NCI-H226 (cell line): ENCODE measurements around the gene TUBA1A.
A peak's percentile ranks its signal among the peaks of the same experiment; 100 is the strongest.
"Not testable (repeated sequence)": the region's sequence is repeated elsewhere in the genome, so short reads cannot be mapped to it uniquely, and the experiment has no call there.

Experiments
- DNase-seq: peaks from one replicate; pipeline ENCODE4 v3.0.0-alpha.2; 2015

The TUBA1A gene

GRCh38 chr12:49188916-49189367 lies at the start of gene TUBA1A:
TUBA1A (minus strand) TSS chr12:49189080; CDS start chr12:49188979, 101 bp downstream.
- peak; percentile 99 for DNase-seq

GRCh38 chr12:49236423-49236822 lies 47.5 kb upstream of the TUBA1A start:
- DNase-seq = no peak

DNA sequence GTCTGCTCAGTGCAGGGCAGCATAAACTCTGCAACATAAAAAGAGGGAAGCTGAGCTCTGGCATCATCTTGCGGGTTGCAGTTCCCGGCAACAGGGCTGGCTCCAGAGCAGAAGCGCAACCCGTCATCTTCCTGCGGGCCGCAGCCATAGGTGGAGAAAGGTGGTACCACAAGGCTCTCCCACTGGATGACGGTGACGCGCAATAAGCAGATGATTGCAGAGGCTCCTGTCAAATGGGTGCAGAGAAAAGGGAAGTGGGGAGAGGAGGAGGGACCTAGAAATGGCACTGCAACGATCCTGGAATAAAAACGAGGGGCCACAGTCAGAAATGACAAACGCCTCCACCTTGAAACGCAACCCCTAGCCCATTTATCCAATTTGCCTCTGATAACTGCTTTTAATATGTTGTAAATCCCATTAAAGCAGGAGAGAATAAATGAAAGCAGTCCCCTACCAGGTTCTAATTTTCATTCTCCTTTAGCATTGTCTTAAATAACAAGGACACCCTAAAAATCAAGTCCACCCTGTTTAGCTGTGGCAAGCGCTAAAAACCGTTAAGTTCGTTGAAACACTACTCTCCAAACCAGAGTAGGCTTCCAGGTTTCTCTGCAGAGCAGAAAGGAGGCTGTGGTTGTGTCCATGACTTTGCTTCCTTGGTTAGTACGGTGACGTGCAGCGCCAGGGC lies 45.1 kb upstream of the TUBA1A start:
- DNase-seq = no peak

GRCh38 chr12:49232940-49233841 lies 44.3 kb upstream of the TUBA1A start:
- no peak for DNase-seq

GRCh38 chr12:49231878-49232655 lies 43.2 kb upstream of the TUBA1A start:
- DNase-seq = no peak

DNA sequence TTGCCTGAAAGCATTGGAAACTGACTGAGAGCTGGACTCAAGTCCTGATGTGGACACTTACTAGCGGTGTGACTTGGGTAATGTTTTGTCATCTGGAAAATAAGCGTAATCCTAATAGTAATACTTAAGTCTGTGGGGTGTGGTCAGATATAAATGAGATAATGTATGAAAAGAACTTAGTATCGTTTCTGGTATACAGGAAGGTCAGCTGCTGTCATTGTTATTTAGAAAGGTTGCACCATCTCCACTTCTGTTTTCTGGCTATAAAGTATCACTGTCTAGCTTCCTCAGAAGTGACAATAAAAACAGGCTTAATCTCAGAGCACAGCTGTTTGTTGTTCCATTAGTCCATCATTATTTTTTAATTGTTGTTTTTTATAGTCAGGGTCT lies 41.9 kb upstream of the TUBA1A start:
- DNase-seq = no peak

- DNase-seq = no peak
Measured at GRCh38 chr12:49230176-49230804, 41.4 kb upstream of the TUBA1A start.

- no peak for DNase-seq
Measured at GRCh38 chr12:49228653-49229052, 39.8 kb upstream of the TUBA1A start.

- no peak for DNase-seq
Measured at GRCh38 chr12:49227713-49228112, 38.8 kb upstream of the TUBA1A start.

- peak; percentile 41 for DNase-seq
Measured at GRCh38 chr12:49225576-49226166, 36.8 kb upstream of the TUBA1A start.

- no peak for DNase-seq
Measured at GRCh38 chr12:49223590-49224369, 34.9 kb upstream of the TUBA1A start.

DNA sequence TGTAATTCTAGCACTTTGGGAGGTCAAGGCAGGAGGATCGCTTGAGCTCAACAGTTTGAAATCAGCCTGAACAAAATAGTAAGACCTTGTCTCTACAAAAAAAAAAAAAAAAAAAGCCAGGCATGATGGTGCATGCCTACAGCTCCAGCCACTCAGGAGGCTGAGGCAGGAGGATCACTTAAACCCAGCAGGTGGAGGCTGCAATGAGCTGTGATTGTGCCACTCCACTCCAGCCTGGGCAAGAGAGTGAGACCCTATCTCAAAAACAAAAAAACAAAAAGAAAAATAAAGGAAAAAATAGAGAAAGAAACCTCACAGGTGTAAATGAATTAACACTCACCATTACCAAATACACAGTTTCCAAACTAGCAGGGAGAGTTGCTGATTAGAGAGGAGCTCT lies 34.2 kb upstream of the TUBA1A start:
- no peak for DNase-seq

GRCh38 chr12:49220972-49221371 lies 32.1 kb upstream of the TUBA1A start:
- DNase-seq = no peak

DNA sequence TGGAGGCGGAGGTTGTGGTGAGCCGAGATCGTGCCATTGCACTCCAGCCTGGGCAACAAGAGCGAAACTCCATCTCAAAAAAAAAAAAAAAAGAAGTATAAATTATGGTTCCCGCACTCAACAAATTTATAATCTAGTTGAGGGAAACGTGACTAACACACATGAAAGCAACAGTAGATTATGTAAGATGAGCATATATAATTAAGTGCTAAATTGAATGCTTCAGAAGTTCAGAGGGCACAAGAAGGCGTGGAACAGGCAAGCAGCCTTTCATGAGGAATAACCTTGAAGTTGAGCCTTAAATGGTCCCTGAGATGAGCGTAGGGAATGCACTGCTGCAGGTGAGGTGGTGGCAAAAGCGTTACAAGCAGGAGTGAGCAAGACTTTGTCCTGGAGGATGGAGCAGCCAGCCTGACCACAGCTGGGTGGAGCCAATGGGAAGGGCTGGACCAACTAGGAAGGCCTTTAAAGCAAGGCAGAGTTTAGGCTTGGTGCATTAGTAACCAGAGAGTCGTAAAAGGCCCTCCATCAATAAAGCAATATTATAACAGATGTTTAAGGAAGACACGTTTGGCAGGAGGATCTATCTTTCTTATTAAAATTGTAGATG lies 30.6 kb upstream of the TUBA1A start:
- peak; percentile 28 for DNase-seq

DNA sequence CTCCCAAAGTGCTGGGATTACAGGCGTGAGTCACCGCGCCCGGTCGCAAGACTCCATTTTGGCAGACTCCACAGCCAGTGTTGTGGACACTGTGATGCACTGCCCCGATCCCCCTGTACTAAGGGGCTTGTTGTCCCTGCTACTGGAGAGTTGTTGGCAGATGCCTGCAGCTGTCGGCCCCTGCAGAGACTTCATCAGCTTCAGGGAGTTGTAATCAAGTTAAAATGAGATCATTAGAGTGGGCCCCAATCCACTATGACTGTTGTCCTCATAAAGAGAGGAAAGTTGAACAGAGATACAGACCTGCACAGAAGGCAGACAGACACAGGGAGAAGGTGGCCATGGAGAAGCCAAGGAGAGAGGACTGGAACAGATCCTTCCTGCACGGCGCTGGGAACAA lies 23.7 kb upstream of the TUBA1A start:
- no peak for DNase-seq

GRCh38 chr12:49210703-49211102 lies 21.8 kb upstream of the TUBA1A start:
- DNase-seq = not testable (repeated sequence)

DNA sequence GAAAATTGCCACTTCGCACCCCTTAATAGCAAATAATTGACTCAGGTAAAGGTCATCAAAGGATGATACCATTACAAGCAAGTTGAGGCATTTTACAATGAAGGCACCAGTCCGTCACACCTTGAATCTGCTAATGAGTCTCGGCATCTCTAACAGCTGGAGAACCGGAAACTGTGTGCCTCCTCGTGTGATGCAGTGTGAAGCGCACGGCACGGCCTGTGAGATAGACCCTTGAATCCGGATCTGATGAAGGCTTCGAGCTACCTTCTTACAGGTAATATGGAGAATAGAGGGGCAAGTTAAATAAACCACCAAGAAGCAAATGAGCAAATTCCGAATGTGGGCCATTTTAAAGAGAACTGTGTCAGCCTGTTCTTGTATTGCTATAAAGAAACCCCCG lies 19.8 kb upstream of the TUBA1A start:
- DNase-seq = no peak

GRCh38 chr12:49208146-49208545 lies 19.3 kb upstream of the TUBA1A start:
- DNase-seq = no peak

- no peak for DNase-seq
Measured at GRCh38 chr12:49206389-49206788, 17.5 kb upstream of the TUBA1A start.

DNA sequence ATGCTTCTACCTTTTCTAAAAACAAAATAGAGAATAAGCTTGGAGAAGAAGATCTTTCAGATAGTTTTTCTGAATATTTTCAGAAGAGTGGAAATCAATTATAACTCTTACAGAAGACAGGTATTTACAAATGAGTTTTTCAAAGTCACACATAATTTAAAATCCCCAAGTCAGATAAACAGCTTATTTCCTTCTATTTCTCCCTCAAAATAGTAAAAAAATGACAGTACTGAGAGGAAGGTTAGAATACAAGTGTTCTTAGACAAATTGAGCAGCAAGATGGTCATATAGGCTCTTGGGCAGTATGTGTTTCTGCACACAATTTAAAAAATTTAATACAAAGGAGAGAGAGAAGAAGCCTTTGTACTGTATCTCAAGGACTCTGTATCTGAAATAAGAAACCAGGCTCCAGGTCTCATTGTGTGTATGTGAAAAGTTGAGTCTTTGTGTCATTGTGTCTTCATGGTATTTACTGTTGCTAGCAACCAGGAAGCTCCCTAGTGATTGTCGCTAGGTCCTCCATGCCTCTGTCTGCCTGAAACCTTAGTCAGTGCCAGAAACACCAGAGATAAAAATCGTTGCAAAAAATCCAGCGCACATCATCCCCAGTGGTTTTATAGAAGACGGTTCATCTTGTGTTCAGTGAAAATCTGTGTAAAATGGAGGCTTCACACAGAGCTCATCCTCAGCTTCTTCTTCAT lies 12.9 kb upstream of the TUBA1A start:
- DNase-seq = peak; percentile 72
